Fibroblast of lung (primary cell): ENCODE results near the gene SCAMP5. TPM values are rescaled to one million over a fixed set of nuclear protein-coding genes. Genes with fewer than 3 reads are reported as not detected.

Experiments
- DNase-seq, 2 donors: peaks; one replicate each; pipeline versions ENCODE4 v3.0.0 to v3.0.0-alpha.2; 2010; ENCODE audit warnings: low read depth in 2 of 2
- H2AFZ ChIP-seq: 2 replicates; pipeline ENCODE4 v1.5.1; 2012; ENCODE audit warnings: low read length, control low read depth, inconsistent platforms
- H3K27ac ChIP-seq: 2 replicates; pipeline ENCODE4 v1.5.1; 2011; ENCODE audit warnings: low read length, control low read depth; ENCODE audit not compliant: insufficient read depth
- H3K27me3 ChIP-seq: 2 replicates; pipeline ENCODE4 v1.5.1; 2011; ENCODE audit warnings: mild to moderate bottlenecking, low read length; ENCODE audit not compliant: control insufficient read depth, insufficient read depth
- H3K36me3 ChIP-seq: 2 replicates; pipeline ENCODE4 v1.5.1; 2011; ENCODE audit warnings: low read length; ENCODE audit not compliant: control insufficient read depth, insufficient read depth
- H3K4me1 ChIP-seq: 2 replicates; pipeline ENCODE4 v1.5.1; 2011; ENCODE audit warnings: low read length; ENCODE audit not compliant: control insufficient read depth, insufficient read depth; ENCODE audit errors: extremely low read depth
- H3K4me2 ChIP-seq: 2 replicates; pipeline ENCODE4 v1.5.1; 2011; ENCODE audit warnings: low read length, control low read depth; ENCODE audit not compliant: insufficient read depth; ENCODE audit errors: extremely low read depth
- H3K4me3 ChIP-seq, 4 experiments: fragments of 200-600 bp in 1 of 4; sonication (generic) in 1 of 4; replicated peaks in 1 of 4; 2 replicates each; pipeline ENCODE4 v1.5.1; 2011 to 2016; ENCODE audit warnings: low read length in 4 of 4, low read depth in 3 of 4, mild to moderate bottlenecking in 3 of 4, control low read depth in 2 of 4, inconsistent platforms in 1 of 4, mixed read lengths in 1 of 4; ENCODE audit not compliant: insufficient read depth in 1 of 4; ENCODE audit errors: control extremely low read depth in 1 of 4
- H3K79me2 ChIP-seq: 2 replicates; pipeline ENCODE4 v1.5.1; 2012; ENCODE audit warnings: mild to moderate bottlenecking, low read length, inconsistent platforms; ENCODE audit not compliant: control insufficient read depth, insufficient read depth
- H3K9ac ChIP-seq: 2 replicates; pipeline ENCODE4 v1.5.1; 2011; ENCODE audit warnings: mild to moderate bottlenecking, low read length, control low read depth; ENCODE audit not compliant: insufficient read depth
- H3K9me3 ChIP-seq: 2 replicates; pipeline ENCODE4 v1.5.1; 2012; ENCODE audit warnings: low read depth, low read length; ENCODE audit not compliant: control insufficient read depth, insufficient read depth
- H4K20me1 ChIP-seq: 2 replicates; pipeline ENCODE4 v1.5.1; 2011; ENCODE audit warnings: low read length; ENCODE audit not compliant: control insufficient read depth, insufficient read depth; ENCODE audit errors: extremely low read depth
- EZH2 ChIP-seq: IDR thresholded peaks from 2 replicates; pipeline ENCODE4 v1.5.1; 2012; ENCODE audit warnings: low read length, control low read depth, mild to moderate bottlenecking; ENCODE audit errors: missing control alignments
- polyA plus RNA-seq, 2 donors: library from polyadenylated mRNA; depleted of rRNA in 1 of 2; stranded (reverse) in 1 of 2; unstranded in 1 of 2; fragments of >200 nt; gene quantifications; 2 replicates each; pipeline ENCODE4 v1.2.1, GENCODE V29; 2011 to 2012; ENCODE audit warnings: missing spikeins in 1 of 2
- total RNA-seq: library from RNA; depleted of rRNA; stranded (reverse); fragments of >200 nt; gene quantifications from 2 replicates; pipeline ENCODE4 v1.2.1, GENCODE V29; 2014
- TF ChIP-seq, protein P1 (sequence below), 2 donors: IDR thresholded peaks in 1 of 2; conservative IDR thresholded peaks in 1 of 2; 1 replicate in 1 of 2; 2 replicates in 1 of 2; pipeline ENCODE4 v1.5.1; 2011 to 2012; ENCODE audit warnings: low read length in 2 of 2, control low read depth in 1 of 2, inconsistent platforms in 1 of 2, low read depth in 1 of 2, mild to moderate bottlenecking in 1 of 2

SCAMP5 gene
- total and polyA plus RNA-seq, 2 donors (not counting 1 experiment from before 2014, with no cell fraction given), result 0.50 to 0.93 TPM

DNA sequence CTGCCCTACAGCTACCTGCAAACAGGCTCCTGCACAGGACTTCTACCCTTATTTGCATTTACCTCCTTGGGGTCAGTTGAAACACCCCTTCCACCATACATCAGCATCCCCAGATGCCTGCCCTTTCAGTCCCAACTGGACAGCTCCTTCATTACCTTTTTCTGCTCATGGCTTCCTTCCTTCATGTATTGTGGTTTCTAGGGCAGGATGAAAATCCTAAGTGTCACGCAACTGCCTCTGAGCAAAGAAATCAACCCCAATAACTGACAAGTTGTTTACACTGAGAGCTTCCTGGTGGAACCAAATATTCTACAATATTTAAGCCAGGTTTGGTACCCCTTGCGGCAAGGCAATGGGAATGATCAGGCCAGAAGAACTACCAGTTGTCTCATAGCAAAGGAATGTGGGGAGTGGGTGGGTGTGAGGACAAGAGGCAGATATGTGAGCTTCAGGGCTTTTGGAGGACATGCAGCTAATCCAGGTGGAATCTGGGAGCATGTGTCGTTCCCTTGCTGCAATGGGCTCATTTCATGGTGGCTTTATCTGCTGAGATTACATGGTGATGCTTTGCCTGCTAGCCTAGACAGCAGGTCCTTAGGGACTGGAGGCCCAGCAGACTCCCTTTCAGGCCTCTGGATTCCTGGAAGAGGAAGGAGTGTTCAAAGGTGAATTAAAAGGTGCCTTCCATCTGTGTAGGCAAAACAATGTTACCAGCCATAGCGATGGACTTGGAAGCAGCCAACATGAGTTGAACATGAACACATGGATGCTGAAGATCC, 63.0 kb downstream of the SCAMP5 start:
- no peak overlapping the region for H3K9ac ChIP-seq
- H3K27me3 ChIP-seq, result no peaks in the 10 kb centered on the region
- H3K27ac ChIP-seq, result no peak overlapping the region
- H2AFZ ChIP-seq, result no peak overlapping the region
- DNase-seq, result peak in 1 of 2 donors; percentile 63
- no peaks in the 10 kb centered on the region for H3K36me3 ChIP-seq
- no peaks in the 10 kb centered on the region for H3K9me3 ChIP-seq
- no peaks in the 10 kb centered on the region for H3K79me2 ChIP-seq
- H3K4me1 ChIP-seq, result no peaks in the 10 kb centered on the region
- no peak overlapping the region for H3K4me2 ChIP-seq
- no peak overlapping the region for H3K4me3 ChIP-seq
- no peaks in the 10 kb centered on the region for H4K20me1 ChIP-seq
- TF ChIP-seq EZH2, result no peak
- TF ChIP-seq, protein P1, sequence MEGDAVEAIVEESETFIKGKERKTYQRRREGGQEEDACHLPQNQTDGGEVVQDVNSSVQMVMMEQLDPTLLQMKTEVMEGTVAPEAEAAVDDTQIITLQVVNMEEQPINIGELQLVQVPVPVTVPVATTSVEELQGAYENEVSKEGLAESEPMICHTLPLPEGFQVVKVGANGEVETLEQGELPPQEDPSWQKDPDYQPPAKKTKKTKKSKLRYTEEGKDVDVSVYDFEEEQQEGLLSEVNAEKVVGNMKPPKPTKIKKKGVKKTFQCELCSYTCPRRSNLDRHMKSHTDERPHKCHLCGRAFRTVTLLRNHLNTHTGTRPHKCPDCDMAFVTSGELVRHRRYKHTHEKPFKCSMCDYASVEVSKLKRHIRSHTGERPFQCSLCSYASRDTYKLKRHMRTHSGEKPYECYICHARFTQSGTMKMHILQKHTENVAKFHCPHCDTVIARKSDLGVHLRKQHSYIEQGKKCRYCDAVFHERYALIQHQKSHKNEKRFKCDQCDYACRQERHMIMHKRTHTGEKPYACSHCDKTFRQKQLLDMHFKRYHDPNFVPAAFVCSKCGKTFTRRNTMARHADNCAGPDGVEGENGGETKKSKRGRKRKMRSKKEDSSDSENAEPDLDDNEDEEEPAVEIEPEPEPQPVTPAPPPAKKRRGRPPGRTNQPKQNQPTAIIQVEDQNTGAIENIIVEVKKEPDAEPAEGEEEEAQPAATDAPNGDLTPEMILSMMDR (conservative IDR thresholded peaks at IDR 0.05 in 1 of 2, IDR thresholded peaks at IDR 0.05 in 1 of 2; ENCODE audit: low read depth in 1 of 2, low read length in 2 of 2), result no peak

DNA sequence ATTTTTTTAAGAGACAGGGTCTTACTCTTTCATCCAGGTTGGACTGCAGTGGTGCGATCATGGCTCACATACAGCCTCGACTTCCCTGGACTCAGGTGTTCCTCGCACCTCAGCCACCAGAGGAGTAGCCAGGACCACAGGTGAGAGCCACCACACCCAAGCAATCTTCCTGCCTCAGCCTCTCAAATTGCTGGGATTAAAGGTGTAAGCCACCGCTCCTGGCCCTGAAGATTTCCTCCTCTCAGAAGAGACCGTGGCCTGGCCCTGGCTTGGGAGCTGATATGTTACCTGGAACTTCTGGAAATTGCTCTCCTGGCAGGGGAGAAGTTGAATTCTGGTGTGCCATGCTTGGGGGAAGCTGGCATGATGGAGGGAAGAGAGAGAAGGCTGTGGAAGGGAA, 64.2 kb downstream of the SCAMP5 start:
- no peaks in the 10 kb centered on the region for H3K79me2 ChIP-seq
- H4K20me1 ChIP-seq, result no peaks in the 10 kb centered on the region
- no peak overlapping the region for H3K27ac ChIP-seq
- no peak for DNase-seq
- TF ChIP-seq EZH2, result no peak
- TF ChIP-seq, protein P1 (conservative IDR thresholded peaks at IDR 0.05 in 1 of 2, IDR thresholded peaks at IDR 0.05 in 1 of 2; ENCODE audit: low read depth in 1 of 2, low read length in 2 of 2), result no peak
- H3K4me2 ChIP-seq, result no peak overlapping the region
- no peaks in the 10 kb centered on the region for H3K36me3 ChIP-seq
- H3K9me3 ChIP-seq, result no peaks in the 10 kb centered on the region
- H3K4me1 ChIP-seq, result no peaks in the 10 kb centered on the region
- H2AFZ ChIP-seq, result no peak overlapping the region
- no peaks in the 10 kb centered on the region for H3K27me3 ChIP-seq
- H3K9ac ChIP-seq, result no peak overlapping the region
- H3K4me3 ChIP-seq, result no peak overlapping the region

DNA sequence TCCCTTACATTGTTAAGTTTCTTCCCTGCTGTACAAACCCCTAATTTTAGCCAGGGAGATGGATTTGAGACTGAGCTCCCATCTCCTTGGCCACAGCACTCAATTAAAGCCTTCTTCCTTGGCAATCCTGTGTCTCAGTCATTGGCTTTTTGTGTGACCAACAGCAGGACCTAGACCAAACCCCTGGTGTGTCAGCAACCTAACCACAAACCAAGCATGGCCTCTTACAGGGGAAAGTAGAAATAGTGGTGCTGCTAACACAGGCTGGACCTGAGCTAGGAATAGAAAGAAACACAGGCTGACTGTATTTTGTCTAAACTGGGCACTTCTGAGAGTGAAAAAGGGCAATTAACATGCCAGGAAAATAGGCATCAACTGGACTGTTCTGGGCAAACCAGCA, 65.9 kb downstream of the SCAMP5 start:
- peak; percentile 35 to 71 for DNase-seq

More for the DNA sequence above, 65.9 kb downstream of the SCAMP5 start:
- Histone ChIP-seq H3K27me3 (no peaks in the 10 kb centered on the region), H3K79me2 (no peaks in the 10 kb centered on the region), H3K4me3 (no peak overlapping the region), H3K4me2 (no peak overlapping the region), H3K9me3 (no peaks in the 10 kb centered on the region), H3K27ac (no peak overlapping the region), H3K36me3 (no peaks in the 10 kb centered on the region), H2AFZ (no peak overlapping the region), H4K20me1 (no peaks in the 10 kb centered on the region), H3K9ac (no peak overlapping the region), H3K4me1 (peaks cover 3% of the 10 kb centered on the region)
- TF ChIP-seq, protein P1 (conservative IDR thresholded peaks at IDR 0.05 in 1 of 2, IDR thresholded peaks at IDR 0.05 in 1 of 2; ENCODE audit: low read depth in 1 of 2, low read length in 2 of 2), result no peak
- TF ChIP-seq EZH2, result no peak
